Stimulated activated CD4-positive, alpha-beta T cell treated with anti-CD3 and anti-CD28 coated beads, Interleukin-4, amount 100 ng/mL, for 24 hours (primary cell): Measurements from ENCODE around the gene TMA7B.
"Not testable (repeated sequence)": the region's sequence is repeated elsewhere in the genome, so short reads cannot be mapped to it uniquely, and the experiment has no call there.

Source experiments
- DNase-seq: peaks from one replicate; pipeline ENCODE4 v3.0.0-alpha.2; 2020

The TMA7B gene

GRCh38 chr22:39985383-39986035 is 25.3 kb downstream of the TMA7B start:
- DNase-seq, result no peak

- DNase-seq, result no peak
Measured at GRCh38 chr22:39988386-39989114, 28.4 kb downstream of the TMA7B start.

- no peak for DNase-seq
Measured at GRCh38 chr22:39989633-39990032, 29.4 kb downstream of the TMA7B start.

GRCh38 chr22:39990686-39991085 is 30.5 kb downstream of the TMA7B start:
- DNase-seq, result no peak

GRCh38 chr22:39991159-39991860 is 31.1 kb downstream of the TMA7B start:
- no peak for DNase-seq

GRCh38 chr22:39992088-39992826 is 32.1 kb downstream of the TMA7B start:
- DNase-seq, result no peak

GRCh38 chr22:39992894-39993293 is 32.7 kb downstream of the TMA7B start:
- not testable (repeated sequence) for DNase-seq

DNA sequence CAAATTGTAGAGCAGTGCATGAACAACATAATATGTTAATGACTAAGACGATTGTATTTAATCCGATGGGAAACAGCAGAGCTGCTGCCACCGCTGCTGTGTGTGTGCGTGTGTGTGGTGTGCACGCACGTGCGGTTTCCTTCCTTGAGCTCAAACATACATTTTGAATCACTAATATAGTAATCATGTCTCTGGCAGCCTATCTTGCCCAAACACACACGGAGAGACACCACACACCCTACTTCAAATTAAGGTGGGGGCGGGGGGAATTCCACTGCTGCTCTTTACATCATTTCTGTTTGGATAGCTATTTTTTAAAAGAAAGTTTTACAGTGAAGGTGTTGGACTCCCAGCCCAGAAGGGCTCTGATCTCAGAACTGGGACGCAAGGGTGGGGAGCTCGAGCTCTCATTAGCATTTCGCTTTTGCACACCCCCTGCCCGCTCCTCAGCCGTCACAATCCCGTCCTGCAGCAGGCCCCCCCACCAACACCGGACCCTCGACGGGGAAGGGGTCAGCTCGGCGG is 33.9 kb downstream of the TMA7B start:
- DNase-seq, result peak; percentile 63

DNA sequence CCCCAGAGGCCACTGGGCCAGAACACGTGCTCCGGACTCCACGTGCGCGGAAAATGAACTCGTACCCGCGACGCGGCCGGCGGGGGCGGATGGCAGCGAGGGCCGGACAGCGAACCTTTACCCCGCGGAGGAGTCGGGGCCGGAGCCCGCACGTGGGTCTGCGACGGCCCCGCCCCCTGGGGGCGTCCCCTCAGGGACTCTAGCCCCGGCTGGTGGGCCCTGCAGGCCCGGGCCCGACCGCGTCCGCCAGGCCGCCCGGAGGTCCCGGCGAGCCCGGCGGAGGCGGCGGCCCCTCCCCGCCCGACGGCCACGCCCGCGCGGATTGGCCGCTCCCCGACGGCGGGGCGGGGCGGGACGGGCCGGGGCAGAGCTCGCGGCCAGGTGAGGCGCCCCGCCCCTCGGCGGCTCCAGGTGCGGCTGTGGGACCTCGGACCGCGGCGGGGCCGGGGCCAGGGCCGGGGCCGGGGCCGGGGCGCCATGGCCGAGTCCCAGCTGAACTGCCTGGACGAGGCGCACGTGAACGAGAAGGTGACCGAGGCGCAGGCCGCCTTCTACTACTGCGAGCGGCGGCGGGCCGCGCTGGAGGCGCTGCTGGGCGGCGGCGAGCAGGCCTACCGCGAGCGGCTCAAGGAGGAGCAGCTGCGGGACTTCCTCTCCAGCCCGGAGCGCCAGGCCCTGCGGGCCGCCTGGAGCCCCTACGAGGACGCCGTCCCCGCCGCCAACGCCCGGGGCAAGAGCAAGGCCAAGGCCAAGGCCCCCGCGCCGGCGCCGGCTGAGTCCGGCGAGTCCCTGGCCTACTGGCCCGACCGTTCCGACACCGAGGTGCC is 34.6 kb downstream of the TMA7B start, which contains the start of gene FAM83F:
TSS of gene FAM83F (plus strand) at position 389 of the 827 bp plus-strand sequence. CDS start at position 478, 89 bp downstream.
- DNase-seq, result peak; percentile 29

DNA sequence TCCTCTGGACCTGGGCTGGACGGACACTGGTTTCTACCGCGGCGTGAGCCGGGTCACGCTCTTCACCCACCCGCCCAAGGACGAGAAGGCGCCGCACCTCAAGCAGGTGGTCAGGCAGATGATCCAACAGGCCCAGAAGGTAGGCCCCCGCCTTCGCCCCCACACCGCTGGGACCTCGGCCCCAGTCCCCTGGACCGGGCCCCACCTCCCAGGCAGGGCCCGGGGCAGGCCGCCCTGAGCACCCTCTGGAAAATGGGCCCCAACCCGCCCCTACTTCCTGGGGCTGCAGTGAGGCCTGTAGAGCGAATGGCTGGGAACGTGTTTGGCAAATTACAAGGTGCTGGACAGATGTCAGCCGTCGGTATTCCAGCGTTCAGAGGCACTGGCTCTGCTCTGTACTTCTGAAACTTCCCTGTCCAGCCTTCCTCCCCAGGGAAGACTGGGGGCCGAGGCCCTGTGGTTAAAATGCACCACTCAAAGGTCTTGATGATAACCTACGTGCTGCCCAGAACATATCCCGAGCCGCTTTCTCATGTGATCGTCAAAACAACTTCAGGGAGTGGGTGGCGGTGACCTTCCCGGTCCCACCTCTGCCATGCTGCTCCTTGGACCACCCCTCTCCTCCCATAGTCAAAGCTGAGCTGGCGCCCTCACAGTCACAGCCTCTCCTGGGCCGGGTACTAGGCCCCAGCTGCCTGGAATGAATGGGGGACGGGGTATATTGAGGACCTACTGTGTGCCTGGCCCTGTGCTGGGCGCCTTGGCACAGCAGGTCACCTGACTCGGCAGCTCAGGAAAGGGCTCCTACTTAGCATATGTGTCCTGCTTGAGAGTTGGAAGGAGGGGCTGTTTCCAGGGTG is 35.4 kb downstream of the TMA7B start:
- DNase-seq, result no peak

- no peak for DNase-seq
Measured at GRCh38 chr22:39996732-39997131, 36.5 kb downstream of the TMA7B start.

DNA sequence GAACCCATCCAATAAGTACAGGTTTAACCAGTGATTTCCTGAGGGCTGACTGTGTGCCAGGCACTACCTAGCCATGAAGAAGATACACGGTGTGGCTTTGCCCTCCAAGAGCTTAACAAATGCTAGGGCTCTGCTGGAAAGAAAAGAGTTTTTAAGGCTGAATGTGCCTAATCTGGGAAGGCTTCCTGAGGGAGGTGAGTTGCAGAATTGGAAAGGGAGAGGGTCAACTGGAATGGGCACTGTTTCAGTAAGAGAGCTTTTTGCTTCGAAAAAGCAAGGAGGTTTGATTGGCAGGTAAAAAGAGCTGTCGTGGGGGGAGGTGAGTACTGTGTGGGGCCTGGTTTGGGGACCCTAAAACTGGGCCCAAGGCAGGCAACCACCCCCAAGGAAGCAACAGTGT is 37.2 kb downstream of the TMA7B start:
- DNase-seq, result no peak

GRCh38 chr22:39997939-39998726 is 37.9 kb downstream of the TMA7B start:
- DNase-seq, result no peak

- no peak for DNase-seq
Measured at GRCh38 chr22:39999144-39999757, 39.1 kb downstream of the TMA7B start.

DNA sequence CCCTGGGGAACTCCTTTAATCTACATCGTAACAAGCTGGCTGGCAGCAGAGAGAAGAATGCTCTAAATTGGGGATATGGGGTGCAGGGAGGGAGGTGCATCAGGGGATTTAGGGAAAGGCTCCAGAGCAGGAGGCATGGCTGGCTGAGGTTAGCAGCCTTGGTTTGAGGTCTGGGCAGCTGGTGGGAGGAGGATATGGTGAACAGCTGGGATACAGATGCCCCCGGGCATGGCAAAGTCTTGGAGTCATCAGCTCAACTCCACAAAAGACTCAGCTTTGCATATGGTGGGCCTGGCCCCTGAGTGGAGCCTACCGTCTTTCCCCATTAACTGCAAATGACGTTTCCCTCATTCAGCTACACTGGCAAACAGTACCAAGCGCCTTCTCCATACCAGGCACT is 40.0 kb downstream of the TMA7B start:
- DNase-seq, result no peak

DNA sequence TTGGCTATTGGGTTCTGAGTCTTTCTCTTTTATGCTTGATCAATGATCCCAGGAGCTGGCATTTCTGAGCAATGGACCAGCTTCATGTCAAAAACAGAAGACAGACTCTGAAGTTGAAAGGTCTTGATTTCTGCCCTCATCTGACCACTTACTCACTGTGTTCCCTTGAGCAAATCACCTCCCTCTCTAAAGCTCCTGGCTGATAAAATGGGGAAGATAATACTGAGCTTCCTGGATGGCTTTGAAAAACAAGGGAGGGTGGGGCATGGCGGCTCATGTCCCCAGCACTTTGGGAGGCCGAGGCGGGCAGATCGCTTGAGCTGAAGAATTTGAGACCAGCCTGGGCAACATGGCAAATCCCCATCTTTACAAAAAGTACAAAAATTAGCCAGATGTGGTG is 40.9 kb downstream of the TMA7B start:
- DNase-seq, result no peak

- no peak for DNase-seq
Measured at GRCh38 chr22:40001800-40002577, 41.8 kb downstream of the TMA7B start.

DNA sequence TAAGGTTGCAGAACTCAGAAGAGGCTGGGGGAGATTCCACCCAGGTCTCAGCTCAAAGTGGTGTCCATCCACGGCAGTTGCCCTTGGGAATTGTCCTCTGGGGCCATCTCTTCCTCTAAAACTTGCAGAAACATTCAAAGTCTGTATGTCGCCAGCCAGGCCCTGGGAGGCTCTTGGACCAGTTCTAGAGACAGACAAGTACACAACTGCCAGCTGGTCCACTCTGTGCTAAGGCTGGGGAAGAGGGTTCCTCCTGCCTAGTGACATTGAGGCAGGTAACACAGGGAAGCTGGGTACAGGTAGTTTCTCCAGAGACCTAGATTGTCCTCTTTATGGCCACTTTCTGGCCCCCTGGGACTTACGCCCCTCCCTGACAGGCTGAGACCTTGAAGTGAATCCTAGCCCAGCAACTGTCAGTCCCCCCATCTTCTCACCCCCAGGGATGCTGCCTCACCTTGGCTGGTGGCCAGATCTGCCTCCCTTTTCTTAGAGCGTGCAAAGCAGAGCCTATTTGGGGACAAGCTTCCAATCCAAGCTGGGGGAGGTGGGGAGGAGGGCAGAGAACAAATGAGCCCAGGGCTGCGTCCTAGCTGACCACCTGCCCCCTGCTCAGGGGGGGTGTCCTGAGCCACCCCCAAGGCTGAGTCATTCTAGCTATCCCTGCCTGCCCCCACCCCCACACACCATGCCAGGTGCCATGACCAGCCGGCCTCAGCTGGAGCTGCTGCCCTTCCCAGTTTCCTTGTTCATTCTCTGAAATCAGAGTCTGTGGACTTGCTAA is 42.9 kb downstream of the TMA7B start:
- DNase-seq, result no peak
